CD4-positive, CD25-positive, alpha-beta regulatory T cell (primary cell): Measurements from ENCODE around the gene LYST. TPM values are rescaled to one million over a fixed set of nuclear protein-coding genes. Genes with fewer than 3 reads are reported as not detected.

Source experiments
- ATAC-seq, 2 donors: fragments of 150-1000 bp; cut with Tn5 transposase; one replicate each; pipeline ENCODE4 v1.10.0; 2021; ENCODE audit warnings: low read depth in 2 of 2, moderate number of reproducible peaks in 2 of 2, moderate library complexity in 1 of 2
- DNase-seq, 3 donors: peaks; one replicate each; pipeline versions ENCODE4 v3.0.0 to v3.0.0-alpha.2; 2012 to 2022; ENCODE audit warnings: mixed read lengths in 1 of 3
- H3K27ac ChIP-seq: one replicate; pipeline ENCODE4 v1.7.0; 2013; ENCODE audit warnings: mild to moderate bottlenecking, low read length; ENCODE audit not compliant: insufficient read depth, poor library complexity, severe bottlenecking
- H3K27me3 ChIP-seq: one replicate; pipeline ENCODE4 v1.7.0; 2013; ENCODE audit warnings: low read length; ENCODE audit not compliant: control insufficient read depth, insufficient read depth
- H3K36me3 ChIP-seq: one replicate; pipeline ENCODE4 v1.7.0; 2013; ENCODE audit warnings: mild to moderate bottlenecking, low read length, moderate library complexity; ENCODE audit not compliant: control insufficient read depth, insufficient read depth
- H3K4me1 ChIP-seq: 2 replicates; pipeline ENCODE4 v1.7.0; 2013; ENCODE audit warnings: mild to moderate bottlenecking, low read length; ENCODE audit not compliant: insufficient read depth, control insufficient read depth, poor library complexity, severe bottlenecking
- H3K4me3 ChIP-seq: one replicate; pipeline ENCODE4 v1.7.0; 2013; ENCODE audit warnings: low read depth, mild to moderate bottlenecking, low read length, moderate library complexity
- H3K9me3 ChIP-seq, 2 experiments: 1 replicate in 1 of 2; 2 replicates in 1 of 2; pipeline ENCODE4 v1.7.0; 2013; ENCODE audit warnings: low read length in 2 of 2, mild to moderate bottlenecking in 1 of 2, moderate library complexity in 1 of 2; ENCODE audit not compliant: control insufficient read depth in 2 of 2
- H3K27ac Mint-ChIP-seq, 3 donors: one replicate each; pipeline ENCODE4 v1.8.0; 2020 to 2022; ENCODE audit warnings: mild to moderate bottlenecking in 3 of 3, mixed read lengths in 3 of 3, moderate library complexity in 2 of 3
- H3K27me3 Mint-ChIP-seq: one replicate; pipeline ENCODE4 v1.8.0; 2022; ENCODE audit warnings: mild to moderate bottlenecking, mixed read lengths
- H3K36me3 Mint-ChIP-seq: one replicate; pipeline ENCODE4 v1.8.0; 2020; ENCODE audit warnings: mixed read lengths
- H3K4me1 Mint-ChIP-seq, 4 donors: one replicate each; pipeline ENCODE4 v1.8.0; 2020 to 2022; ENCODE audit warnings: mixed read lengths in 4 of 4, mild to moderate bottlenecking in 1 of 4
- H3K4me3 Mint-ChIP-seq, 4 donors: one replicate each; pipeline ENCODE4 v1.8.0; 2020 to 2022; ENCODE audit warnings: mild to moderate bottlenecking in 4 of 4, mixed read lengths in 4 of 4, moderate library complexity in 3 of 4
- H3K9me3 Mint-ChIP-seq, 7 donors: one replicate each; pipeline ENCODE4 v1.8.0; 2020 to 2022; ENCODE audit warnings: mixed read lengths in 7 of 7, mild to moderate bottlenecking in 3 of 7, moderate library complexity in 2 of 7
- polyA plus RNA-seq, 4 donors: library from polyadenylated mRNA; unstranded; fragments of 300-500 nt; fragmentation: Illumina TruSeq; gene quantifications; one replicate each; pipeline ENCODE4 v1.2.3, GENCODE V29; 2021
- total RNA-seq: library from RNA; stranded (reverse); gene quantifications from one replicate; pipeline ENCODE4 v1.2.3, GENCODE V29; 2022

Gene LYST
- total and polyA plus RNA-seq, 5 donors from 2014 or later, result 8.1 to 32.5 (median 9.6) TPM

DNA sequence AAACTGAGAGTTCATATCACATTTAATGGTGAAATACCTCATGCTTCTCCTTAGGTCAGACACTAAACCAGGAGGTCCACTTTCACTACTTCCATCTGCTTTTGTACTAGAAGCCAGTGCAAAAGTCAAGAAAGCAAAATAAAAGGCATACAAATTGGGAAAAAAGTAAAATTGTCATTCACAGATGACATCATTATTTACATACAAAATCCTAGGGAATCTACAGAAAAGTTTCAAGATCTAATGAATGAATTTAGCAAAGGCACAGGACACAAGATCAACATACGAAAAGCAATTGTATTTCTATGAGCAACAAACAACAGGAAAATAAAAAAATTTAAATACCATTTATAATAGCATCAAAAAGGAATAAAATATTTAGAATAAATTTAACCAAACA, 41.5 kb downstream of the LYST start:
- Mint-ChIP-seq H3K27ac (no peak overlapping the region), H3K9me3 (peaks cover 0 to 2% (median 0%) of the 10 kb centered on the region in 7 donors), H3K27me3 (no peaks in the 10 kb centered on the region), H3K4me3 (no peak overlapping the region), H3K4me1 (peaks cover 0 to 6% (median 0%) of the 10 kb centered on the region in 4 donors), H3K36me3 (peaks cover 26% of the 10 kb centered on the region)
- H3K27ac ChIP-seq, result no peak overlapping the region
- no peak overlapping the region for H3K4me3 ChIP-seq
- no peak for ATAC-seq
- H3K9me3 ChIP-seq, result no peaks in the 10 kb centered on the region
- no peak for DNase-seq
- H3K36me3 ChIP-seq, result peaks cover 10% of the 10 kb centered on the region
- H3K27me3 ChIP-seq, result no peaks in the 10 kb centered on the region
- H3K4me1 ChIP-seq, result no peaks in the 10 kb centered on the region

DNA sequence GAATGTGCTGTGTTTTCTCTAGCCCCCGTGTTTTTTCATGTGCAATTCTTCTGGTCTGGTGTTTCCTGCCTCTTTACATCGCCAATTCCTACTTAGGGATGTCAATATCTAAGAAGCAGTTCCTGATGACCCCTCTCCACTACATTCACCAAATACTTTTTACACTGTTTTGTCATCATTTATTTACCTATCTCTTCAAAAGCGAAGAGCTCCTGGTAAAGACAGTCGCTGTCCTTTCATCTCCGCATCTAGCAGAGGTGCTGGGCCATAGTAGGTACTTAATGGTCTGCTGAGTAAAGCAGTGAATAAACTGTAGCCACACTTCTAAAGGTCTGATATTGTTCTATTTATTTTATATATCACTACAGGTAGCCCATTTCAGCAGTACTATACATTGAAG, 43.0 kb downstream of the LYST start:
- Histone ChIP-seq H3K27ac (no peak overlapping the region), H3K4me3 (no peak overlapping the region), H3K36me3 (peaks cover 2% of the 10 kb centered on the region), H3K9me3 (no peaks in the 10 kb centered on the region), H3K27me3 (no peaks in the 10 kb centered on the region), H3K4me1 (no peaks in the 10 kb centered on the region)
- Mint-ChIP-seq H3K27ac (peak overlapping the region in 1 of 3 donors; percentile 2), H3K27me3 (no peaks in the 10 kb centered on the region), H3K4me3 (no peak overlapping the region), H3K4me1 (peaks cover 0 to 9% (median 0%) of the 10 kb centered on the region in 4 donors), H3K36me3 (peaks cover 24% of the 10 kb centered on the region), H3K9me3 (peaks cover 0 to 2% (median 0%) of the 10 kb centered on the region in 7 donors)
- DNase-seq, result no peak
- no peak for ATAC-seq

DNA sequence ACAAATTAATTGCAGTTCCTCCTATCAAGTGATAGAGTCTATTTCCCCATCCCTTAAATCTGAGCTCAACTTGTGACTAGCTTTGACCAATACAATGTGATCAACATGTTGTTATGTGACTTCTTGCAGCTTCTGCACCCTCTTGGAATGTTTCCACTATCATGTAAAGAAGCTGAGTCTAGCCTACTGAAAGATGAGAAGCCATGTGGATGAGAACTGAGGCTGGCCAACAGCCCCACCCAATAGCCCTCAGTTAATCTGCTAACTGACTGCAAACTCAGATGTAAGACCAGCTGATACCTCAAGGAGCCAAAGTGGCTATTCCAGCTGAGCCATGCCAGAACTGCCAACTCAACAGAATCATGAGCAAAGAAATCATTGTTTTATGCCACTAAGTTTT, 44.0 kb downstream of the LYST start:
- ATAC-seq (no peak), DNase-seq (no peak)
- H3K4me1 ChIP-seq, result no peaks in the 10 kb centered on the region
- Mint-ChIP-seq H3K27ac (no peak overlapping the region), H3K36me3 (peaks cover 17% of the 10 kb centered on the region), H3K4me1 (peaks cover 0 to 7% (median 0%) of the 10 kb centered on the region in 4 donors), H3K9me3 (peaks cover 0 to 2% (median 0%) of the 10 kb centered on the region in 7 donors), H3K27me3 (no peaks in the 10 kb centered on the region), H3K4me3 (no peak overlapping the region)
- H3K9me3 ChIP-seq, result no peaks in the 10 kb centered on the region
- H3K27ac ChIP-seq, result no peak overlapping the region
- no peaks in the 10 kb centered on the region for H3K27me3 ChIP-seq
- peaks cover 2% of the 10 kb centered on the region for H3K36me3 ChIP-seq
- H3K4me3 ChIP-seq, result no peak overlapping the region

DNA sequence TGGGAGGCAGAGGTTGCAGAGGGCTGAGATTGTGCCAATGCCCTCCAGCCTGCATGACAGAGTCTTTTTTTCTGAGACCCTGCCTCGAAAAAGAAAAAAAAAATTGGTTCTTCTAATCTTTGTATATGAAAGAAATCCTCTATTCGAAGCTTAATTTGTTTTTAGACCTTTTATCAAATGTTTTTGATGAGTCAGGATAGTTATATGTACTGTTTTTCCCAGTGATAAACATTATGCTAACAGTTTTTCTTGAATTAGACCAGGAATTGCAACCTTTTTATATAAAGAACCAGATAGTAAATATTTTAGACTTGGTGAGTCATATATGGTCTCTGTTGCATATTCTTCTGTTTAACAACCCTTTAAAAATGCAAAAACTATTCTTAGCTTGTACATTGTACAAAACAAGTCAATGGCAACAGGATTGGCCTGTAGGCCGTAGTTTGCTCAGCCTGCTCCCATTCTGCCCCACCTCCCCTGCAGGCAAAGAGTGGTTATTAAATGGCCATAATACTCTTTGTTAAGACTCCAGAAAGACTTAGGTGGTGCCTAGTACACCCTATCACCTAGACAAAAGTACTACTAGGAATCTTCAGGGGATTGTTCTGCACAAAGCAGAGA, 45.2 kb downstream of the LYST start:
- H3K27me3 ChIP-seq, result no peaks in the 10 kb centered on the region
- H3K9me3 Mint-ChIP-seq, result peaks cover 0 to 2% (median 0%) of the 10 kb centered on the region in 7 donors
- ATAC-seq (no peak), DNase-seq (no peak)
- no peak overlapping the region for H3K27ac Mint-ChIP-seq
- H3K4me3 ChIP-seq, result no peak overlapping the region
- H3K27ac ChIP-seq, result no peak overlapping the region
- H3K36me3 Mint-ChIP-seq, result peaks cover 15% of the 10 kb centered on the region
- peaks cover 0 to 15% (median 10%) of the 10 kb centered on the region in 4 donors for H3K4me1 Mint-ChIP-seq
- no peaks in the 10 kb centered on the region for H3K4me1 ChIP-seq
- H3K27me3 Mint-ChIP-seq, result no peaks in the 10 kb centered on the region
- peaks cover 1% of the 10 kb centered on the region for H3K36me3 ChIP-seq
- no peak overlapping the region for H3K4me3 Mint-ChIP-seq
- H3K9me3 ChIP-seq, result no peaks in the 10 kb centered on the region

DNA sequence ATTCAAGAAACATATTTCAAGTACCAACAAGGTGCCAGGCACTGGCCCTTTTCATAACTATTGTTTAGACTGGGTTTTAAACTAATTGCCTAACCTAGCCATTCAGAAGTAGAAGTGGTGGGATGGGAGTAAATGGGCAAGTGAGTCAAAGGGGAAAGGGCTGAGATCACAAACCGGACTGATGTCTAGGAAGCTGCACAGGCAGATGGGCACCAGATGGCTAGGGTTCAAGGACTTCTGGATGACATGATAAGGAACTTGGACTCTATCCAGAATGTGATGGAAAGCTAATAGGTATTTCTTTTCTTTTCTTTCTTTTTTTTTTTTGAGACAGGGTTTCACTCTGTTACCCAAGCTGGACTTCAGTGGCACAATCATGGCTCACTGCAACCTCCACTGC, 46.6 kb downstream of the LYST start:
- no peaks in the 10 kb centered on the region for H3K9me3 Mint-ChIP-seq
- peak overlapping the region in 1 of 3 donors; percentile 42 for H3K27ac Mint-ChIP-seq
- Histone ChIP-seq H3K4me1 (no peaks in the 10 kb centered on the region), H3K27me3 (no peaks in the 10 kb centered on the region), H3K9me3 (no peaks in the 10 kb centered on the region), H3K4me3 (no peak overlapping the region), H3K36me3 (no peaks in the 10 kb centered on the region), H3K27ac (no peak overlapping the region)
- H3K4me1 Mint-ChIP-seq, result peaks cover 0 to 15% (median 11%) of the 10 kb centered on the region in 4 donors
- ATAC-seq (no peak), DNase-seq (no peak)
- peaks cover 10% of the 10 kb centered on the region for H3K36me3 Mint-ChIP-seq
- H3K4me3 Mint-ChIP-seq, result no peak overlapping the region
- H3K27me3 Mint-ChIP-seq, result no peaks in the 10 kb centered on the region

DNA sequence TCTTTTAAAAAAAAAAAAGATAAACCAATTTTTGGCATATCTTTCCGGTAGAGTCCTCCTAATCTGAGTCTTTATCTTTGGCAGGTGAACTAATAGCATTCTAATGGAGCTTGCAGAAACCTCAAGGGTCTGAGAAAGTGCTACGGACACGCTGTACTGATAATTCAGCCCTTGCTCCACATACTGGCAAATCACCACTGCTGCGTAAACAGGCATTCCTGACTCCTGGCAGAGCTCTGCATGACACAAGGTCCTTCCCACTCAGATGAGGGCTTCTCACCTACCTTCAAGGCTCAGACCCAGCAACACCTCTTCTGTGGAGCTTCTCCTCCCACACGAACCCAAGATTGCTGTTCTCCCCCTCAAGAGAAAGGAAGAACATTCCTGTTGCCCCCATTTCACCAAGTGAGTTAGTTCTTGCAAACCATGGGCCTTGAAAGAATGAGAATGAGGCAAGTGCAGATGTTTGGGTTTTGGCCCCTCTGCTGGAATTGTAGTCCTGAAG, 48.0 kb downstream of the LYST start:
- no peaks in the 10 kb centered on the region for H3K9me3 ChIP-seq
- Mint-ChIP-seq H3K36me3 (peaks cover 8% of the 10 kb centered on the region), H3K27me3 (no peaks in the 10 kb centered on the region), H3K4me1 (peaks cover 0 to 15% (median 11%) of the 10 kb centered on the region in 4 donors), H3K9me3 (no peaks in the 10 kb centered on the region), H3K27ac (peak overlapping the region in 1 of 3 donors; percentile 23), H3K4me3 (no peak overlapping the region)
- no peak for ATAC-seq
- no peak overlapping the region for H3K27ac ChIP-seq
- no peak for DNase-seq
- H3K4me3 ChIP-seq, result no peak overlapping the region
- H3K4me1 ChIP-seq, result no peaks in the 10 kb centered on the region
- H3K36me3 ChIP-seq, result no peaks in the 10 kb centered on the region
- no peaks in the 10 kb centered on the region for H3K27me3 ChIP-seq

DNA sequence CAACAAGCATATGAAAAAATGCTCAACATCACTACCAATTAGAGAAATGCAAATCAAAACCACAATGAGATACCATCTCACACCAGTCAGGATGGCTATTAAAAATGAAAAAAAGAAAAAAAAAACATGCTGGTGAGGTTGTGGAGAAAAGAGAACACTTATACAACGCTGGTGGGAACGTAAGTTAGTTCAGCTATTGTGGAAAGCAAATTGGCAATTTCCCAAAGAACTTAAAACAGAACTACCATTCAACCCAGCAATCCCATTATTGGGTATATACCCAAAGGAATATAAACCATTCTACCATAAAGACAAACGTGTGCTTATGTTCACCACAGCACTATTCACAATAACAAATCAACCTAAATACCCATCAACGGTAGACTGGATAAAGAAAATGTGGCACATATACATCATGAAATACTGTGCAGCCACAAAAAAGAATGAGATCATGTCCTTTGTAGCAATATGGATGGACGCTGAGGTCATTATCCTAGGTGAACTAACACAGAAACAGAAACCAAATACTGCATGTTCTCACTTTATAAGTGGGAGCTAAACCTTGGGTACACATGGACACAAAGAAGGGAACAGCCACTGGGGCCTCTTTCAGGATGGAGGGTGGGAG, 49.5 kb downstream of the LYST start:
- no peaks in the 10 kb centered on the region for H3K4me1 ChIP-seq
- no peaks in the 10 kb centered on the region for H3K9me3 ChIP-seq
- DNase-seq (no peak), ATAC-seq (no peak)
- no peak overlapping the region for H3K27ac Mint-ChIP-seq
- H3K9me3 Mint-ChIP-seq, result no peaks in the 10 kb centered on the region
- peaks cover 2% of the 10 kb centered on the region for H3K36me3 Mint-ChIP-seq
- H3K4me3 Mint-ChIP-seq, result no peak overlapping the region
- peaks cover 0 to 15% (median 11%) of the 10 kb centered on the region in 4 donors for H3K4me1 Mint-ChIP-seq
- no peak overlapping the region for H3K27ac ChIP-seq
- H3K4me3 ChIP-seq, result no peak overlapping the region
- H3K27me3 ChIP-seq, result no peaks in the 10 kb centered on the region
- H3K36me3 ChIP-seq, result no peaks in the 10 kb centered on the region
- no peaks in the 10 kb centered on the region for H3K27me3 Mint-ChIP-seq
